Epithelial cell of prostate (primary cell): Measurements from ENCODE around the gene LTB4R2.

ENCODE experiments used
- DNase-seq: peaks from one replicate; pipeline ENCODE4 v3.0.0-alpha.2; 2011; ENCODE audit warnings: low read depth, low spot score
- H3K27ac ChIP-seq: fragments of 450-650 bp; 2 replicates; pipeline ENCODE4 v1.5.1; 2017; ENCODE audit warnings: mild to moderate bottlenecking

Gene LTB4R2, protein sequence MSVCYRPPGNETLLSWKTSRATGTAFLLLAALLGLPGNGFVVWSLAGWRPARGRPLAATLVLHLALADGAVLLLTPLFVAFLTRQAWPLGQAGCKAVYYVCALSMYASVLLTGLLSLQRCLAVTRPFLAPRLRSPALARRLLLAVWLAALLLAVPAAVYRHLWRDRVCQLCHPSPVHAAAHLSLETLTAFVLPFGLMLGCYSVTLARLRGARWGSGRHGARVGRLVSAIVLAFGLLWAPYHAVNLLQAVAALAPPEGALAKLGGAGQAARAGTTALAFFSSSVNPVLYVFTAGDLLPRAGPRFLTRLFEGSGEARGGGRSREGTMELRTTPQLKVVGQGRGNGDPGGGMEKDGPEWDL

DNA sequence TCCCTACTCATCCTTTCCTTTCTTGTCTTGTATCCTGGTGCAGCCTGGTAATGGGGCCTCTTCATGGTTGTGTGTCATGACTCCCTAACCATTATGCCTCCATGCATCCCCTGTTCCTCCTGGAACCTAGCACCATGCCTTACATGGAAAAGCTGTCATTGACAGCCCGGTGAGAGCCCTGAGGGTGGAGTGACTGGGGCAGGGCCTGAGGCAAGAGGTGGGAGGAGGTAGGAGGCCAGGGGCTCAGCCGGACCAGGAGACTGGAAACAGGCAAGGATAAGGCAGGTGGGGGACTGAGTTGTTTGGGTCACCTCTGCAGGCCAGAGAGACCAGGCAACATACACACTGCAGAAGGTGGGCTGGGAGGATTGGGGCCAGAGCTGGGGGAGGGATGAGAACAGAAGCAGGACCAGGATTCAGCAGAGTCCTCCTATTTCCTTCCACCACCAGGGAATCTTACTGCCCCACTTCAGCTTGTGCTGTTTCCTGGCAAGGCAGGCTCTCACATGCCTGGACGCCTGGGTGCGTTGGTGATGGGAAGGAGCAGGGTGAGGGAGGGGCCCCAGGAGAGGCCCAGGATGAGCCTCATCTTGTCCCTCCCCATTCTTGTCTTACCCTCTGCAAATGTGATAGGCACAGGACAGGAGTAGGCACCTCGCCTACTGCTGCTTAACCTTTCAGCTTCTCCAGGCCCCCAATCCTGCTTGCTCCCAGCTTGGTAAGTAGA lies at the start of gene LTB4R2:
LTB4R2 (plus strand) TSS at position 603 of the 727 bp plus-strand sequence. CDS start 525 bp downstream, outside the sequence.
- no peak for DNase-seq
- peak within 1 kb of the TSS; percentile 74 for H3K27ac ChIP-seq

DNA sequence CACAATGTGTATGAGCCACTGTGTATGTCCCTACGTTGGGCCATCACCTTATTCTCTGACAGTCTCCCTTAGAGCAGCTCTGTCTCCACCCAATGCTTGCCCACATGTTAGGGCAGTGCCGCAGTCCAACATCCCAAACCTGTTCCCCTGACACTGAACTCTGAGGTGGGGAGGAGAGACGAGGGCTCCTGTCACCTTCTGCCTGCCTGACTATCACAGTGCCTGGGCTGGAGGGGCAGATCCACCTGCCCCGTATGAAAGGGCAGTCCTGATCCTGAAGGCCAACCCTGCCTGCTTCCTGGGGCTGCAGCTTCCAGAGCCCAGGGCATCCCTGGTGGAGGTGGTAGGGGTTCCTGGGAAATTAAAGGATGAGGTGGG lies 49.2 kb upstream of the LTB4R2 start:
- no peak for DNase-seq
- peak overlapping the region; percentile 92 for H3K27ac ChIP-seq

DNA sequence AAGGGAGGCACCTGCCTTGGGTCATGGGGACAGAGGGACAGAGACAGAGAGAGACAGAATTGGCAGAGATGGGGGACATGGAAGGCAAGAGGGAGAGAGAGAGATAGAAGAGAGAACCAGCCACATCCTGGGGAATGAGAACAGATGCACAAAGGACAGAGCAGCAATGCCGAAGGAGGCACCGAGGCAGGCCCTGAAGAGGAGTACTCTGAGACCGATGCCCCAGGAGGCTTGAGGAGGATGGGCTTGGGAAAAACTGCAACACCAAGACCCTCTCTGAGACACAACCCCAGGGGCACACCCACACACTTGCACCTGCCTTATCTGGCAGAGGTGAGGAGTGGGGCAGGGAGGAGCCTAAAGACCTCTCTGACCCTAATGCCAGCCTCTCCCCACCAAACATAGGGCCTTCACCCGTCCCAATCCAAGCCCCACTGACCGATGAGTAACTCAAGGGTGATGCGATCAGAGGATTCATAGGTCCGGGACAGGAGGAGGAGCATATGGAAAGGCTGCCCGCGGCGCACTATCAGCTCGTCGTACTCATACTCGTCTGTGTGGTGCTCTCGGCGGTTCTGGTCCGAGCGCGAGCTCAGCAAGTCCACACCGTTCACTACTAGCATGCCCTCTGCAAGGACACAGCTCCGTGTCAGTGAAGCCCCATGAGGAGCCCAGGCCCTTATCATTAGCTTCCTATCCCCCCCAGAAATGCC lies 48.5 kb upstream of the LTB4R2 start:
- no peak for DNase-seq
- H3K27ac ChIP-seq, result peak overlapping the region; percentile 92

DNA sequence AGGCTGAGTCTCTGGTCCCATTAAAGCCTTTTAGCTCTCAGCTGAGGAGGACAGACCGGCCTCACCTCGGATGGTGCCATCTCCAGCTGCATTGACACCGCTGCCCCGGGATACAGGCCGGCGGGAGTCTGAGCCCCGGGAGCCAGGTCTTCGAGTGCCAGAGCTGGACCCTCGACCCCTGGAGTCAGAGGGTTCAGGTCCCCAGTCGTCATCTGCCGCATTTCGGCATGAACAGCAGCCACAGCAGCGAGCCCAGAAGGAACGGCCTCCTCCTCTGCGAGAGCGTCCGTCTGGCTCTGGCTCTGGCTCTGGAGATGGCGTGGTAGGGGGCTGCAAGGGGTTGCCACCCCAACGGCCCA lies 48.0 kb upstream of the LTB4R2 start:
- peak overlapping the region; percentile 92 for H3K27ac ChIP-seq
- no peak for DNase-seq

DNA sequence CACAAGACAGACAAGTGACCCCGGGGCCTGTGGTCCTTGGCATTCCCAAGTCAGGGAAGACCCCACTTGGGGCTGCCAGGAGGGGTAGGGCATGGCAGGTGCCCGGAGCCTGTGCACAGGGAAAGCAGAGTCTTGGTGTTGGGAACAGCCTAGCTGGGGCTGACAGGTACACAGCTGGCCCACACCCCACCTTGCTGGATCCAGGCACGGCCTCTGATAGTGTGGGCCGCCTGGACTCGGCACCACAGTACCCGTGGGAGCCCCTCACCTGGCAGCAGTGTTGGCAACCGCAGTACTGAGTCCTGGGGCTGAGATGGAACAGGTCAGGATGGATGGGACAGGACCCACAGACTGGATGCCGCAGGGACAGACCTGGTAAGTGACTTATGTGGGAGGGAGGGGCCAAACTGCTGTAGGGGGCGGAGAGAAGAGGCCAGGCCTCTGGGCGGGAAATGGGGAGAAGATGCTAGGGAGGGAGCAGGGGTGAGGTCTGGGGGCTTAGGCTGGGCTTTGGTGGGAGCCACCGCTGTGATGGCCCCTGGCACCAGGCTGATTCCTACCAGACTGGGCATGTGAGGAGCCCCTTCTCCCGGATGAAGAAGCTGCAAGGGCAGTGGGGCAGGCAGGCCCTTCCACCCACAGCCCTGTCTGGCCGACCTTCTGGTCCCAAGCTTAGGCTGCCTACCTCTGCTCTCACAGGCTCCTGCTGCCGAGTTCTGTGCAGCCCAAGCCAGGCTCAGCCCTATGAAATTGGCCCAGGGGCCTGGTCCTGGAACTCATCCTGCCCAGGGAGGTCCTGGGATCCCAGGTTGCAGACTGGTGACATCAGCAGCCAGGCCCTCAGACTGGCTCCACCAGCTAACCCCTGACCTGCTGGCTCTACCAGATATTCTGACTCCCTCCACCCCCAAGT lies 46.9 kb upstream of the LTB4R2 start, which contains the start of gene TGM1:
TGM1 (minus strand) TSS at position 357 of the 913 bp plus-strand sequence. CDS start 825 bp downstream, outside the sequence.
- DNase-seq, result no peak
- H3K27ac ChIP-seq, result peak within 1 kb of the TSS; percentile 92

DNA sequence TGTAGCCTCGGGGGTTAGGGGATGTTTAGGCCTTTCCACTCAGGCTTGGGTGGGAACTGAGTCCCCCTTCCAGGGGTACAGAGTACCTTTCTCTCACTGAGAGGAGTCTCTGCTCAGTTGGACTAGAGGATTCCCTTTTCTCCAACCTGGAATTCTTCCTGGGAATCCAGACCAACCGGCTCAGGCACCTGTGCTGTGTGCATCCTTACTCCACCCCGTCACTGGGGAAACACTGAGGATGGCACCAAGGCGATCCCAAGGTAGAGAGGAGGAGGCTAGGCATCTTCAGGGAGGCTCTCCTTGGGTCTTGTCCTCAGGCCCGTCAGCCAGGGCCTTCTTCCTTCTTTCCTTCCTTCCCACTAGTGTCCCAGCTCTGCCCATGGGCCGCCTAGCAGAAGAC lies 46.1 kb upstream of the LTB4R2 start:
- H3K27ac ChIP-seq, result peak overlapping the region; percentile 92
- DNase-seq, result no peak

DNA sequence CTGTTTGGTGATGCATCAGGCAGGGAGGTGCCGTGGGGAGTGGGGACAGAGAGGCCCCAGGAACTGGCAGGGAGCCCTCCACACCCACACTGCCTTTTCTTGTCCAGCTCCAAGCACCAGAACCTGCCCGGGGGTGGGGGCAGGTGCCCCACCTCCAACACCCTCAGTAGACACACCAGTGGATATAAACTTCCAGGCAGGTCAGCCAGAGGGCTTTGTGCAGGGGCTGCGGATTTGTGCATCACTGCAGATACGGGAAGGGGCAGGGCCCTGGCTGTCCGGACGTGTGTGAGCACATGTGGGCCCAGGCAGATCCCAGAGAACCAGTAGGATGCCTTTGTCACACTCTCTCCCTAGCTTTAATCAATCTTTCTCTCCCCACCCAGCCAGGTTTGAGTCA lies 45.6 kb upstream of the LTB4R2 start:
- peak overlapping the region; percentile 92 for H3K27ac ChIP-seq
- peak; percentile 70 for DNase-seq

DNA sequence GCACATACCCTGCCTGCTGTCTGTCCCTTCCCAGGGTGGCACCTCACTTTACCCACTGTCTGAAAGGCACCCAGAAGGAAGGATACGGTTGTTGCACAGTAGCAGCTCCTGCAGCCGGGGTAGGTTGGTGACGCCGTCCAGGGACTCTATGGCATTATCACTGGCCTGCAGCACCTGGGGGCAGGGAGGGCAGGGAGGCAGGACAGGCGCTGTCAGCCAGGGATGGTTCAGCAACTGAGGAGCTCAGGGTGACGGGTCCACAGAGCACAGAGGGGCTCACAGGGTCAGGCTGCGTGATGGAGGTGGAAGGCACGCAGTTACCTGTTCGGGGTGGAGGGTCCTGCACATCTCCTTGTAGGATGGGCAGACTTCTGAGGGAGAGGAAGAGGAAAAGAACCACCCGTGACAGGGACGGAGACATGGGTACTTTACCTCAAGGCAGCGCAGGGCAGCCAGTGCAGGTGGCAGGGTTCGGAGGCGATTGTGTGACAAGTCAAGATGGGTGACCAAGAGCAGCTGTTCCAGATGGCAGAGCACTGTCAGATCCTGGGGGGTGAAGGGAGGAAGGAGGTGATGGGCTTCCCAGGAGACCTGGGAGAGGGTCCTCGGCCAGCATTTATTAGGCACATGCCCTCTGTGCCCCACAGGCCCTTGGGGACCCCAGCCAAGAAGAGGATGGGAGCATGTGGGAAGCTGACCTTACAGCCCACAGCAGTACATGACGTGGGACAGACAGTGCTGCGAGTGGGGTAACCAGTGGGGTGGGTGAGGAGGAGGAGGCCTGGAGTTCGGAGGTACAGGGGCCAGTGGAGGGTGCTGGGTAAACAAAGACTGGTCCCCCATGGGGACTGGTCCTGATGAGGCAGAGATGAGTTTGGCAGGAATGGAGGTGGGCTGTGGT lies 43.3 kb upstream of the LTB4R2 start:
- no peak for DNase-seq
- peak overlapping the region; percentile 92 for H3K27ac ChIP-seq

DNA sequence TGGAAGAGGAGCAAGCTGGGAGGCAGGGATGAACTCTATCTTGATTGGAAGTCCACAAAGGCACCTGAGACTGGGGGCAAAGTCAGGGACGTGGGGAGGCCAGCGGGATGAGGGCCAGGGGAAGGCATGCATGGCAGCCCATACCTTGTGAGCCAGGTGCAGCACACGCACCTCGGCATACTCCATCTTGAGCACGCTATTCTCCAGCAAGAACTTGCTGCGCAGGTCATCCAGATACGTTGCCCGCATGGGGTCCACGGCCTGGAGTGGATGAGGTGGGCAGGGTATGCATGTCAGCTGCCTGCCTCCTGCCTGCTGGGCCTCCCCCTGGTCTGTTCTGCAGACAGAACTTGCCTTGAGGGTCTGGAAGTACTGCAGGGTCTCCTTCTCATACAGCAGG lies 42.4 kb upstream of the LTB4R2 start:
- DNase-seq, result no peak
- no peak overlapping the region for H3K27ac ChIP-seq

DNA sequence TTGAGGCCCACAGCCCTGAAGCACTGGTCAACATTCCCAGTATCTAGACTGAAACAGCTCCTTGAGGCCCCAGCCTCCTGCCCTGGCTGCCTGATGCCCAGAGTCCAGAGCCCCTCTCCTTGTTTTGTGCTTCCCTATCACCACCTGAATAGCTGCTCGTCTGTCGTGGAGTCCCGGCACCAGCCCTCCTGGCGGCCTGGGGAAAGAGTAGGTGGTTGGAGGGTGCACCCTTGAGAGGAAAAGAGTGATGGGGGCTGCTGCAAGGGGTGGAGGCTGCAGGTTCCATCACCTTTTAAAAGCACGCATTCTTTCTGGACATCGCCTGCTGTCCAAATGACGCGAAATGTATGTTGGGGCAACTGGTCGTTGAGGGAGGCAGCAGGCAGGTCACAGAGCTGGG lies 41.7 kb upstream of the LTB4R2 start:
- no peak for DNase-seq
- no peak overlapping the region for H3K27ac ChIP-seq

DNA sequence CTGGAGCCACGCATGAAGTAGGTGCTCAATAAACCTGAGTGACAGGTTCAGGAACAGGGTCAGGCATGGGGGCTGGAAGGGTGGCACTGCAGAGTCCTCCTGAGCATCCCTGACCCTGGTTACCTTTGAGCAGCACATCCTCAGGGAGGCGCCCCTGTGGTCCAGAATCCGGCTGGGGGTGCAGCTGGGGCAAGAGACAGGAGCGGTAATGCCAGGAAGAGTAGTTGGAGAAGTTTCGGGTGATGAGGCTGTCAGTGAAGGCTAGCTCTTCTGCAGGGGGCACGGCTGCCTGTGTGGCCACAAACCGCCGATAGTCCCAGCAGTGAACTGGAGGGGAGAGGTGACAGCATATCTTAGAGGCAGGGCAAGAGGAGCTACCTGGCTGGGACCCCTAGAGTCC lies 40.6 kb upstream of the LTB4R2 start:
- no peak for DNase-seq
- no peak overlapping the region for H3K27ac ChIP-seq

DNA sequence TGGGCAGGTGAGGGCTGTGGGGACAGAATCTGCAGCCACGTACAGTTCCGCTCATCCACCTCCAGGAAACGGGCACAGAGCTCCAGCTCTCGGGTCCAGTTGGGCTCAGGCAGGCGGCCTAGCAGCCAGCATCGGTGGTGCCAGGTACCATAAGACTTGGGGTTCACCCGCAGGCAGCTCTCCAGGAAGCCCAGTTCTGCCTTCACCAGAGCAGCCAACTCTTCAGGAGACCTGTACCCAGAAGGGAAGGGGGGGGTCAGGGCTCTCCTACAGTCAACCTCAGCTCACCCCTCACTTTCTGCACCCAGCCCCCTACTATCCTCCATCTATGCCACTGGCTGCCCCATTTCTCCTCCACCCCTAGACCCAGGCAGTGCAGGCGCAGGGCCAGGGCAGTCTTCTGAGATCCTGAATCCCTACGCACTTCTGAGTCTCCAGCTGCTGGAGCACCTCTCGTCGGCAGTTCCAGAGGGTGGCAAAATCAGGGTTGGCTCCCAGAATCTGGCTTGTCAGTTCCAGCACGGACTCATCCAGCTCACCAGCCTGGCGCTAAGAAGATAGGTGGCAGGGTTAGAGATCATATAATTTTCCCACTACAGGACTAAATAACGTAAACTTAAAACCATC lies 39.9 kb upstream of the LTB4R2 start:
- peak overlapping the region; percentile 100 for H3K27ac ChIP-seq
- no peak for DNase-seq

DNA sequence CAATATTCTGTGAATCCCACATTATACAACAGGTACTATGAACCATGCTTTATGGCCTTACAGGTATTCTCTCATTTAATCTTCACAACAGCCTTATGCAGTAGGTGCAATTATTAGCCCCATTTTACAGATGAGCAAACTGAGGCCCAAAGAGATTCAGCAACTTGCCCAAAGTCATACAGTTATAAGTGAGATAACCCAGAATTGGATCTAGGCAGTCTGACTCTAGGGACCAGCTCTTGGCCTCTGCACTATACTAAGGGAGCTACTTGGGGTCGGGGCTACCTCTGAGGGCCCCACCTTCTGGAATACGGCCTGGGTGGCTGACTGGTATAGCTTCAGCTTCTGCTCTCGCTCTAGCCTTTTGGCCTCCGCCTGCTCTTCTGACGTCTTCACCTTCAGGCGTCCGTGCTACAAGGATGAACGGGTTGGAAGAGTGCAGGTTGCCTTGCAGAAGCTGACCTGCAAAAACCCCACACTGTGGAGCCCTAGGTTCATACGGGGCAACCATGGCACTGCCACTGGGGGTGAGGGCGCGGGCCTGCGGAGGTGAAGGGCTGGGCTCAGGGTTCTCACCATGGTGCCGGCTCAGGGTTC lies 39.3 kb upstream of the LTB4R2 start:
- no peak for DNase-seq
- H3K27ac ChIP-seq, result peak overlapping the region; percentile 100

DNA sequence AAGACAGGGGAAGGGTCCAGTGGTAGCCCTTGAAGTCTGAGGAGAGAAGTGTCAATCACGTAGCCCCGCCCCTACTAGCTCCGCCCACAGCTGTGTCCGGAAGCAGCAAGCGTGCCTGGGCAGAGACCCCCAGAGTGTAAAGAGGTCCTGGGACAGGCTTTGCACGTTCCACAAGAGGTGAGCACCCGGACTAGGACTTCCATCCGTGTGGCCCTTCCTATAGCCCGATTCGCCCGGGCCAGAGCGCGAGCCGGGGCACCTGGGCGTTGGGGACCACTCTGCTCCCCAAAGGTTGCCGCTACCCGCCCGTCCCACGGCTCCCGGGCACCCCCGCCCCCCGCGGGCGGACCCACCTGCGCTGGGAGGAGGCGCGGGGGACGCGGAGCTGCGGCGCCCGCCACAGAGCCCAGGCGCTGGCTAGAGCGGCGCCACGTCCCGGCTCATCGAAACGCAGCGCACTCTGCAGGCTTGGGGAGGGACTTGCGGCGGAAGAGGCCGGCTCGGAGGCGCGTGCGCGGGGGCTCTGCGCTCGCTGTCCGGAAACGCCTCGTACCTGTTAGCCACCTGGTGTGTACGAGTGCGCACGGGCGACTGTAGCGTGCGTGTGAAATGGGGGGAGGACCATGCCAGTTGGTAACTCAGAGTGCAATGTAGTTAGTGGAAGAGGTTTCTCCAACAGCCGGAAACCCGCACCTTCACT lies 38.7 kb upstream of the LTB4R2 start, which contains the start of gene RABGGTA:
RABGGTA (minus strand) TSS at position 464 of the 700 bp plus-strand sequence. CDS start 482 bp downstream, outside the sequence.
- peak within 1 kb of the TSS; percentile 100 for H3K27ac ChIP-seq
- peak; percentile 81 for DNase-seq

DNA sequence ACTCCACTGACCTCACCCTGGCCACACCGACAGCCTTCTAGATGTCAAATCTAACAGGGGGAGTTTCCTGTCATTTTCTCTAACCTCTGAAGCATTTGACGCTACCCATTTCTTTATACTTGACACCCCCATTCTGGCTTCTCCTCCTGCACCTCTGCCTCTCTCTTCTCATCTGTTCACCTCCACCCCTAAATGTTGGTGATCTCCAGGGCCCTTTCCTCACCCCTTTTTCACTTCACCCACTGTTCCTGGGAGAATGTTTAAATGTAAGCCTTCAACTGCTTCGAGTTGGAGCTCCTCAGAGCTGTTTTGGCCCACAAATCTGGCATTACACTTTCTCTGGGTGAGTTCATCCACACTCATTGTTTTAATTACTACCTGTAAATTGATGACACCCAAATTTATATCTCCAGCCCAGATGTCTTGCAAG lies 38.1 kb upstream of the LTB4R2 start:
- DNase-seq, result no peak
- peak overlapping the region; percentile 100 for H3K27ac ChIP-seq

DNA sequence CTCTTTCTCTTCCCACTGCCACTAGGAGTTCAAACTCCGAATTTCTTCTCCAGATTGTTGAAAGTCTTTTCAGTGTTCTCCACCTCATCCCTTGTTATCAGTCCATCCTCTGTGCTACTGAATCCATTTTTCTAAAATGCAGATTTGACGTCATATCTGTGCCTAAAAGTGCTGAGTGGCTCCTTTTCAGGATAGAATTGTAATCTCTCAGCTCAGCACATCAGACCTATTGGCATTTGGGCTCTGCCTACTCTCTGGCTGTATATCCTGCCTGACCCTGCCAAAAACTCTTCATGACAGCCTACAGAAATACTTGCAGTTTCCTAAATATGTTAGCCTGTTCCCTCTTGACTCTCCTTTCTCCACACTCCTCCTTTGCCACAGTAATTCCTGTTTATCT lies 37.5 kb upstream of the LTB4R2 start:
- no peak for DNase-seq
- peak overlapping the region; percentile 100 for H3K27ac ChIP-seq

DNA sequence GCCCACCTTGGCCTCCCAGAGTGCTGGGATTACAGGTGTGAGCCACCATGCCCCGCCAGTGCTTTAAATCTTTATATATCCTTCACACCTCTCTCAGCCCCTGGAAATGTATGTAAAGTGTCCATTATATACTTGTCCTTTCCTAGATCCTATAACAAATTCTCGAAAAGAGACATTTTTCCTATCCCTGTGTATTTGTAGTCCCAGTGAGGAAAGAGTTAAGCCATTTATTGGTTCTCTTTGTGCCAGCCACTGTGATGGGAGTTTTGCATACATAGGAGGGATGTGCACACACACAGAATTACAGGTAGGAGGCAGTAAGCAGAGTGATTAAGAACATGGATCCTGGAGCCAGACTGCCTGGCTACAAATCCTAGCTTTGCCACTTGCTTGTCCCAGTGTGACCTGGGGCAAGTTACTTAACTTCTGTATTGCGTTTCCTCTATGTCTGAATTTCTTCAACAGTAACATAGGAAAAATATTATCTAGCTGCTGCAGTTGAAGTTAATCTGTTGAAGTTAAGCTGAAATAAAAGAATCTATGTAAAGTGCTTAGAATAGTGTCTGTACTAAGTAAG lies 36.4 kb upstream of the LTB4R2 start:
- DNase-seq, result peak; percentile 43
- peak overlapping the region; percentile 100 for H3K27ac ChIP-seq
